Panc1 (cell line): ENCODE measurements around the gene ENPP7. TPM values are rescaled to one million over a fixed set of nuclear protein-coding genes. Genes with fewer than 3 reads are reported as not detected.

ENCODE experiments used
- ATAC-seq: fragments of 200-7000 bp; cut with Tn5 transposase; 2 replicates; pipeline ENCODE4 v1.9.1; 2020; ENCODE audit warnings: mild to moderate bottlenecking, moderate library complexity
- BruUV-seq: library from RNA; stranded (reverse); fragments of 400-500 nt; replicated peaks from 2 replicates; lab custom pipeline; 2021; lab: Mats Ljungman, UMichigan
- CTCF ChIA-PET: fragments of 300-600 bp; sonication (Branson Sonifier 250); formaldehyde crosslinking; loops from one replicate; lab custom pipeline; 2022; ENCODE audit warnings: antibody characterized with exemption; lab: Charles Lee
- POLR2A ChIA-PET: fragments of 300-600 bp; sonication (Branson Sonifier 250); formaldehyde crosslinking; loops from one replicate; lab custom pipeline; 2022; ENCODE audit warnings: antibody characterized with exemption; lab: Charles Lee
- DNase-seq: peaks from one replicate; pipeline ENCODE4 v3.0.0-alpha.2; 2010; ENCODE audit warnings: low read depth, low spot score
- H3K27ac ChIP-seq: 2 replicates; pipeline ENCODE4 v1.5.1; 2011; ENCODE audit warnings: mild to moderate bottlenecking, low read length, inconsistent platforms
- H3K27me3 ChIP-seq: fragments of 200-500 bp; sonication (Bioruptor generic); 2 replicates; pipeline ENCODE4 v1.6.0; 2014; ENCODE audit warnings: low read length, inconsistent platforms; ENCODE audit not compliant: control insufficient read depth, insufficient read depth
- H3K36me3 ChIP-seq: fragments of 200-500 bp; sonication (Bioruptor generic); 2 replicates; pipeline ENCODE4 v1.5.1; 2014; ENCODE audit warnings: inconsistent platforms, mild to moderate bottlenecking, low read length, moderate library complexity; ENCODE audit not compliant: control insufficient read depth, insufficient read depth
- H3K4me1 ChIP-seq: 2 replicates; pipeline ENCODE4 v1.5.1; 2011; ENCODE audit warnings: inconsistent platforms, mild to moderate bottlenecking, low read length, moderate library complexity; ENCODE audit not compliant: control insufficient read depth, insufficient read depth
- H3K4me3 ChIP-seq, 2 experiments: 2 replicates each; pipeline ENCODE4 v1.5.1; 2011 to 2012; ENCODE audit warnings: low read depth in 2 of 2, low read length in 2 of 2, mild to moderate bottlenecking in 2 of 2, inconsistent platforms in 1 of 2, moderate library complexity in 1 of 2
- H3K9me3 ChIP-seq: fragments of 200-500 bp; sonication (Bioruptor generic); 2 replicates; pipeline ENCODE4 v1.5.1; 2014; ENCODE audit warnings: low read depth, mild to moderate bottlenecking, inconsistent platforms, low read length, moderate library complexity; ENCODE audit not compliant: control insufficient read depth, insufficient read depth
- POLR2AphosphoS5 ChIP-seq: IDR thresholded peaks from 2 replicates; pipeline ENCODE4 v1.6.1; 2012; ENCODE audit warnings: mild to moderate bottlenecking, low read depth, low read length, moderate library complexity
- REST ChIP-seq, 2 experiments: IDR thresholded peaks; 2 replicates each; pipeline ENCODE4 v1.6.1; 2011 to 2012; ENCODE audit warnings: low read depth in 2 of 2, control low read depth in 1 of 2, low read length in 1 of 2, mild to moderate bottlenecking in 1 of 2, moderate library complexity in 1 of 2; ENCODE audit not compliant: insufficient read depth in 1 of 2
- SIN3A ChIP-seq: IDR thresholded peaks from 2 replicates; pipeline ENCODE4 v1.6.1; 2012; ENCODE audit warnings: low read depth, mild to moderate bottlenecking, low read length, moderate library complexity, borderline replicate concordance; ENCODE audit not compliant: insufficient read depth
- TCF7L2 ChIP-seq: IDR thresholded peaks from 2 replicates; pipeline ENCODE4 v1.6.1; 2011; ENCODE audit warnings: mild to moderate bottlenecking, low read depth, low read length, inconsistent platforms
- in situ Hi-C: cut with HindIII; loops from 2 replicates; pipeline ENCODE4 v1.10.0; 2016; ENCODE audit warnings: low sequenced_read_pairs, low pct_unique_long_range_greater_than_20kb
- intact Hi-C: fragments of 100-400 bp; cut with micrococcal nuclease; formaldehyde crosslinking; loops from one replicate; pipeline ENCODE4 v1.10.0; 2022; ENCODE audit not compliant: unreplicated experiment
- total RNA-seq: library from RNA; stranded (reverse); gene quantifications from one replicate; pipeline ENCODE4 v1.2.1, GENCODE V29; 2021; ENCODE audit not compliant: unreplicated experiment
- TF ChIP-seq, protein P1 (sequence below): fragments of 450-650 bp; IDR thresholded peaks from 2 replicates; pipeline ENCODE4 v1.5.1; 2017; ENCODE audit warnings: mild to moderate bottlenecking

Gene ENPP7
- total RNA-seq, 1 experiment from 2014 or later, result not detected

DNA sequence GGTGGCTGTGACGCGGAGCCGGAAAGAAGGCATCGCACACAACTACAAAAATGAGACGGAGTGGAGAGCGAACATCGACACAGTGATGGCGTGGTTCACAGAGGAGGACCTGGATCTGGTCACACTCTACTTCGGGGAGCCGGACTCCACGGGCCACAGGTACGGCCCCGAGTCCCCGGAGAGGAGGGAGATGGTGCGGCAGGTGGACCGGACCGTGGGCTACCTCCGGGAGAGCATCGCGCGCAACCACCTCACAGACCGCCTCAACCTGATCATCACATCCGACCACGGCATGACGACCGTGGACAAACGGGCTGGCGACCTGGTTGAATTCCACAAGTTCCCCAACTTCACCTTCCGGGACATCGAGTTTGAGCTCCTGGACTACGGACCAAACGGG is 4.4 kb downstream of the ENPP7 start:
- Histone ChIP-seq H3K4me1 (peaks cover 6% of the 10 kb centered on the region; the same call in 1 of the 2 replicates), H3K4me3 (no peak overlapping the region), H3K27me3 (no peaks in the 10 kb centered on the region), H3K27ac (no peak overlapping the region), H3K9me3 (no peaks in the 10 kb centered on the region), H3K36me3 (no peaks in the 10 kb centered on the region)
- intact Hi-C loops, result no loop called here
- ChIA-PET POLR2A (no interaction called here), CTCF (interaction anchor here (0.6 kb wide), 1 partner anchor 24 kb away, joined by 3 read pairs; no protein-coding TSS in a partner anchor)
- BruUV-seq, result no TSS peak
- ATAC-seq (no peak), DNase-seq (no peak)
- in situ Hi-C loops, result no loop called here
- TF ChIP-seq REST (IDR thresholded peaks at IDR 0.05; ENCODE audit: insufficient read depth in 1 of 2, low read depth in 2 of 2, low read length in 1 of 2) (no peak), SIN3A (no peak), TCF7L2 (no peak), POLR2AphosphoS5 (no peak)
- TF ChIP-seq, protein P1, sequence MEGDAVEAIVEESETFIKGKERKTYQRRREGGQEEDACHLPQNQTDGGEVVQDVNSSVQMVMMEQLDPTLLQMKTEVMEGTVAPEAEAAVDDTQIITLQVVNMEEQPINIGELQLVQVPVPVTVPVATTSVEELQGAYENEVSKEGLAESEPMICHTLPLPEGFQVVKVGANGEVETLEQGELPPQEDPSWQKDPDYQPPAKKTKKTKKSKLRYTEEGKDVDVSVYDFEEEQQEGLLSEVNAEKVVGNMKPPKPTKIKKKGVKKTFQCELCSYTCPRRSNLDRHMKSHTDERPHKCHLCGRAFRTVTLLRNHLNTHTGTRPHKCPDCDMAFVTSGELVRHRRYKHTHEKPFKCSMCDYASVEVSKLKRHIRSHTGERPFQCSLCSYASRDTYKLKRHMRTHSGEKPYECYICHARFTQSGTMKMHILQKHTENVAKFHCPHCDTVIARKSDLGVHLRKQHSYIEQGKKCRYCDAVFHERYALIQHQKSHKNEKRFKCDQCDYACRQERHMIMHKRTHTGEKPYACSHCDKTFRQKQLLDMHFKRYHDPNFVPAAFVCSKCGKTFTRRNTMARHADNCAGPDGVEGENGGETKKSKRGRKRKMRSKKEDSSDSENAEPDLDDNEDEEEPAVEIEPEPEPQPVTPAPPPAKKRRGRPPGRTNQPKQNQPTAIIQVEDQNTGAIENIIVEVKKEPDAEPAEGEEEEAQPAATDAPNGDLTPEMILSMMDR, result no peak

DNA sequence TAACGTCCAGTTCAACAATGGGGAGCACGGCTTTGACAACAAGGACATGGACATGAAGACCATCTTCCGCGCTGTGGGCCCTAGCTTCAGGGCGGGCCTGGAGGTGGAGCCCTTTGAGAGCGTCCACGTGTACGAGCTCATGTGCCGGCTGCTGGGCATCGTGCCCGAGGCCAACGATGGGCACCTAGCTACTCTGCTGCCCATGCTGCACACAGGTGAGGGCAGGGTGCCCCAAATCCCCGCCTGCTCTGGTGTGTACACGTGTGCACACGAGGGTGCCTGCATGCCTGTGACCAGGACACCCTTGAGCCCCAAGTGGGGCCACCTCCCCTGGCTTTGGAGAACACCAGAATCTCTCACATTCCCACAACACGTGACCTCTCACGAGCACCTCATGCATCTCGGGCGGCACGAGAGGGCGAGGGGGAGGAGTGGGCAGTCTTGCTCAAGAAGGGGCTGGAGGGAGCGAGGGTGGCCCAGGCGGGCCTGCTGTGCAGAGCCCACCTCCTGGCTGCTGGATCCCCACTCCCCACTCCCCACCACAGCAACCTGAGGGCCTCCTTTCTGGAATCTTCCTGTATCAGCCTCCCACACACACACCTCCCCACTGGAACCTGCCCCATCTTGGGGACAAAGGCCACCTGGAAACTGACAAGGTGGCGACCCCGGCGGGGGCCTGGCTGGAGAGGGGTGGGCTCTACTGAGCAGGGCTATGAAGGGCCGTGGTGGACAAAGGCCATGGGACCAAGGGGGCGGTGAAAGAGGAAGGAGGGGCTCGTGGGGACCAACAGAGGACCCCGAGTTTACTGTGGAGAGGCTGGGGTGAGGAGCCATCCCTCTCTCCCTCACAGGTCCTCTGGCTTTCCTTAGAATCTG is 6.5 kb downstream of the ENPP7 start:
- in situ Hi-C loops, result no loop called here
- BruUV-seq, result no TSS peak
- TF ChIP-seq, protein P1, result no peak
- no peak for TF ChIP-seq REST (IDR thresholded peaks at IDR 0.05; ENCODE audit: insufficient read depth in 1 of 2, low read depth in 2 of 2, low read length in 1 of 2)
- TF ChIP-seq TCF7L2, result no peak
- Histone ChIP-seq H3K27ac (no peak overlapping the region), H3K4me1 (peaks cover 6% of the 10 kb centered on the region; the same call in 1 of the 2 replicates), H3K4me3 (no peak overlapping the region), H3K27me3 (no peaks in the 10 kb centered on the region), H3K9me3 (no peaks in the 10 kb centered on the region), H3K36me3 (no peaks in the 10 kb centered on the region)
- POLR2A ChIA-PET, result interaction anchor here (0.6 kb wide), 1 partner anchor 236 kb away, joined by 3 read pairs; no protein-coding TSS in a partner anchor
- DNase-seq (no peak), ATAC-seq (no peak)
- intact Hi-C loops, result no loop called here
- CTCF ChIA-PET, result no interaction called here
